CD14-positive monocyte (primary cell): ENCODE results near the gene SKA1. TPM values are rescaled to one million over a fixed set of nuclear protein-coding genes. Genes with fewer than 3 reads are reported as not detected.
"Not testable (repeated sequence)": the region's sequence is repeated elsewhere in the genome, so short reads cannot be mapped to it uniquely, and the experiment has no call there.

Experiments used
- DNase-seq, 3 donors: peaks; one replicate each; pipeline ENCODE4 v3.0.0-alpha.2; 2011 to 2022
- H2AFZ ChIP-seq: 2 replicates; pipeline ENCODE4 v1.6.0; 2012; ENCODE audit warnings: mild to moderate bottlenecking, low read depth, low read length, inconsistent platforms; ENCODE audit not compliant: insufficient read depth, poor library complexity, severe bottlenecking
- H3K27ac ChIP-seq, 2 donors: 1 replicate in 1 of 2; 2 replicates in 1 of 2; pipeline ENCODE4 v1.5.1; 2012 to 2013; ENCODE audit warnings: low read length in 2 of 2, control low read depth in 1 of 2, inconsistent platforms in 1 of 2, low read depth in 1 of 2, mild to moderate bottlenecking in 1 of 2
- H3K27me3 ChIP-seq, 2 donors: one replicate each; pipeline versions ENCODE4 v1.6.0 to v1.6.1; 2011 to 2013; ENCODE audit warnings: low read length in 2 of 2; ENCODE audit not compliant: control insufficient read depth in 2 of 2, insufficient read depth in 2 of 2
- H3K36me3 ChIP-seq, 2 donors: replicated peaks in 1 of 2; 1 replicate in 1 of 2; 2 replicates in 1 of 2; pipeline versions ENCODE4 v1.5.1 to v1.6.1; 2012 to 2013; ENCODE audit warnings: low read length in 2 of 2, control low read depth in 1 of 2, inconsistent platforms in 1 of 2, mild to moderate bottlenecking in 1 of 2; ENCODE audit not compliant: insufficient read depth in 2 of 2, control insufficient read depth in 1 of 2
- H3K4me1 ChIP-seq, 2 donors: 1 replicate in 1 of 2; 2 replicates in 1 of 2; pipeline versions ENCODE4 v1.5.1 to v1.6.1; 2012 to 2013; ENCODE audit warnings: low read length in 2 of 2, control low read depth in 1 of 2, inconsistent platforms in 1 of 2, mild to moderate bottlenecking in 1 of 2, moderate library complexity in 1 of 2; ENCODE audit not compliant: insufficient read depth in 2 of 2, control insufficient read depth in 1 of 2
- H3K4me2 ChIP-seq: replicated peaks from 2 replicates; pipeline ENCODE3; 2012; ENCODE audit warnings: low read length, moderate library complexity, mild to moderate bottlenecking; ENCODE audit not compliant: poor library complexity, severe bottlenecking; ENCODE audit errors: extremely low read depth
- H3K4me3 ChIP-seq, 3 experiments: fragments of 200-600 bp in 1 of 3; sonication (generic) in 1 of 3; replicated peaks in 1 of 3; 1 replicate in 2 of 3; 2 replicates in 1 of 3; pipeline ENCODE4 v1.5.1; 2011 to 2013; ENCODE audit warnings: low read length in 3 of 3, mild to moderate bottlenecking in 3 of 3, control low read depth in 2 of 3, low read depth in 2 of 3, inconsistent platforms in 1 of 3, moderate library complexity in 1 of 3
- H3K79me2 ChIP-seq: 2 replicates; pipeline ENCODE4 v1.6.0; 2012; ENCODE audit warnings: mild to moderate bottlenecking, control low read depth, inconsistent platforms, low read length, moderate library complexity; ENCODE audit not compliant: insufficient read depth
- H3K9ac ChIP-seq: 2 replicates; pipeline ENCODE4 v1.6.0; 2017; ENCODE audit warnings: low read length, mild to moderate bottlenecking; ENCODE audit not compliant: insufficient read depth, poor library complexity, severe bottlenecking
- H3K9me3 ChIP-seq, 2 donors: replicated peaks in 1 of 2; 1 replicate in 1 of 2; 2 replicates in 1 of 2; pipeline versions ENCODE4 v1.5.1 to v1.6.1; 2012 to 2013; ENCODE audit warnings: low read length in 2 of 2, control low read depth in 1 of 2; ENCODE audit not compliant: control insufficient read depth in 1 of 2, insufficient read depth in 1 of 2
- H4K20me1 ChIP-seq: 2 replicates; pipeline ENCODE4 v1.6.0; 2012; ENCODE audit warnings: mild to moderate bottlenecking, low read length, control low read depth, moderate library complexity; ENCODE audit not compliant: insufficient read depth
- H3K27ac Mint-ChIP-seq, 7 donors: one replicate each; pipeline ENCODE4 v1.8.0; 2020; ENCODE audit warnings: mild to moderate bottlenecking in 7 of 7, mixed read lengths in 7 of 7, moderate library complexity in 6 of 7, inconsistent platforms in 2 of 7
- H3K27me3 Mint-ChIP-seq, 3 donors: one replicate each; pipeline ENCODE4 v1.8.0; 2021 to 2022; ENCODE audit warnings: low read depth in 3 of 3, mild to moderate bottlenecking in 3 of 3, mixed read lengths in 3 of 3, moderate library complexity in 3 of 3, inconsistent platforms in 1 of 3
- H3K36me3 Mint-ChIP-seq, 2 donors: one replicate each; pipeline ENCODE4 v1.8.0; 2020; ENCODE audit warnings: mixed read lengths in 2 of 2, inconsistent platforms in 1 of 2, mild to moderate bottlenecking in 1 of 2
- H3K4me1 Mint-ChIP-seq: one replicate; pipeline ENCODE4 v1.8.0; 2020; ENCODE audit warnings: mild to moderate bottlenecking, mixed read lengths
- H3K4me3 Mint-ChIP-seq, 2 donors: one replicate each; pipeline ENCODE4 v1.8.0; 2020; ENCODE audit warnings: mild to moderate bottlenecking in 2 of 2, mixed read lengths in 2 of 2, moderate library complexity in 1 of 2
- H3K9me3 Mint-ChIP-seq, 7 donors: one replicate each; pipeline ENCODE4 v1.8.0; 2020 to 2022; ENCODE audit warnings: mixed read lengths in 7 of 7, mild to moderate bottlenecking in 6 of 7, moderate library complexity in 6 of 7, inconsistent platforms in 2 of 7
- WGBS: methylation state at CpG from one replicate; pipeline ENCODE4 v1.1.5; 2013; ENCODE audit warnings: missing lambda C conversion rate; ENCODE audit not compliant: insufficient coverage; 5-methylcytosine and 5-hydroxymethylcytosine counted together
- intact Hi-C, 2 donors: fragments of 100-400 bp; cut with micrococcal nuclease; formaldehyde crosslinking; loops; one replicate each; pipeline versions ENCODE4 v1.15.0 to v1.15.1; 2023
- polyA plus RNA-seq, 3 donors: library from polyadenylated mRNA; depleted of rRNA in 1 of 3; unstranded in 2 of 3; stranded (reverse) in 1 of 3; fragments of 300-500 nt in 2 of 3; fragments of >200 nt in 1 of 3; fragmentation: Illumina TruSeq in 2 of 3; gene quantifications; 1 replicate in 2 of 3; 2 replicates in 1 of 3; pipeline ENCODE4 v1.2.3, GENCODE V29; 2012 to 2021
- TF ChIP-seq, protein P1 (sequence below): fragments of 200-600 bp; IDR thresholded peaks from one replicate; pipeline ENCODE4 v1.8.0; 2022; ENCODE audit warnings: antibody characterized with exemption, mild to moderate bottlenecking

Gene SKA1
- polyA plus RNA-seq, 3 donors: 0.17 TPM; not detected in 2

DNA sequence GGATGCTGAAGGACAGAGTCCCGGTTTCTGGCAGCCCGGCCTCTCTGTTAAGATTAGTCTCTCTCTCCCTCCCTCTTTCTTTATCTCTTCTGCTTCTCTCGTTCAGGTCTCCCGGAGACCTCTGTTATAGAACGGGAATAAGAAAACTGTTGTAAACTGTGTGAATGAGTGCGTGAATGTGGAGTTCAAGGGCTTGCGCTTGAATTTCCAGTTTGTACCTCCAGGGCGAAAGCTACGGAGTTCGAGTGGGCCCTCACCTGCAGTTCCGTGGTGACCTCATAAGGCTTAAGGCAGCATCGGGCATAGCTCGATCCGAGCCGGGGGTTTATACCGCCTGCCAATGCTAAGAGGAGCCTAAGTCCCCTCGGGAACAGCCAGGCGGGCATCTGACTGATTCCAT lies 26.4 kb downstream of the SKA1 start:
- no peak overlapping the region for H2AFZ ChIP-seq
- H3K27ac ChIP-seq: no peak overlapping the region
- WGBS: 51% methylated on average over 7 of the region's 18 CpGs
- TF ChIP-seq, protein P1, sequence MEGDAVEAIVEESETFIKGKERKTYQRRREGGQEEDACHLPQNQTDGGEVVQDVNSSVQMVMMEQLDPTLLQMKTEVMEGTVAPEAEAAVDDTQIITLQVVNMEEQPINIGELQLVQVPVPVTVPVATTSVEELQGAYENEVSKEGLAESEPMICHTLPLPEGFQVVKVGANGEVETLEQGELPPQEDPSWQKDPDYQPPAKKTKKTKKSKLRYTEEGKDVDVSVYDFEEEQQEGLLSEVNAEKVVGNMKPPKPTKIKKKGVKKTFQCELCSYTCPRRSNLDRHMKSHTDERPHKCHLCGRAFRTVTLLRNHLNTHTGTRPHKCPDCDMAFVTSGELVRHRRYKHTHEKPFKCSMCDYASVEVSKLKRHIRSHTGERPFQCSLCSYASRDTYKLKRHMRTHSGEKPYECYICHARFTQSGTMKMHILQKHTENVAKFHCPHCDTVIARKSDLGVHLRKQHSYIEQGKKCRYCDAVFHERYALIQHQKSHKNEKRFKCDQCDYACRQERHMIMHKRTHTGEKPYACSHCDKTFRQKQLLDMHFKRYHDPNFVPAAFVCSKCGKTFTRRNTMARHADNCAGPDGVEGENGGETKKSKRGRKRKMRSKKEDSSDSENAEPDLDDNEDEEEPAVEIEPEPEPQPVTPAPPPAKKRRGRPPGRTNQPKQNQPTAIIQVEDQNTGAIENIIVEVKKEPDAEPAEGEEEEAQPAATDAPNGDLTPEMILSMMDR: no peak
- intact Hi-C loops: no loop called here
- no peak overlapping the region for H3K4me2 ChIP-seq
- H3K4me3 ChIP-seq: no peak overlapping the region
- Mint-ChIP-seq H3K9me3 (peaks cover 0 to 12% (median 3%) of the 10 kb centered on the region in 7 donors), H3K4me3 (peak overlapping the region in 1 of 2 donors; percentile 50), H3K27ac (no peak overlapping the region), H3K4me1 (no peaks in the 10 kb centered on the region), H3K36me3 (no peaks in the 10 kb centered on the region), H3K27me3 (peaks cover 61 to 78% (median 61%) of the 10 kb centered on the region in 3 donors)
- H3K9ac ChIP-seq: no peak overlapping the region
- H3K9me3 ChIP-seq: no peaks in the 10 kb centered on the region
- DNase-seq: no peak
- H3K4me1 ChIP-seq: no peaks in the 10 kb centered on the region
- H3K79me2 ChIP-seq: no peaks in the 10 kb centered on the region
- peaks cover 23 to 49% of the 10 kb centered on the region in 2 donors for H3K27me3 ChIP-seq
- no peaks in the 10 kb centered on the region for H3K36me3 ChIP-seq
- no peaks in the 10 kb centered on the region for H4K20me1 ChIP-seq

DNA sequence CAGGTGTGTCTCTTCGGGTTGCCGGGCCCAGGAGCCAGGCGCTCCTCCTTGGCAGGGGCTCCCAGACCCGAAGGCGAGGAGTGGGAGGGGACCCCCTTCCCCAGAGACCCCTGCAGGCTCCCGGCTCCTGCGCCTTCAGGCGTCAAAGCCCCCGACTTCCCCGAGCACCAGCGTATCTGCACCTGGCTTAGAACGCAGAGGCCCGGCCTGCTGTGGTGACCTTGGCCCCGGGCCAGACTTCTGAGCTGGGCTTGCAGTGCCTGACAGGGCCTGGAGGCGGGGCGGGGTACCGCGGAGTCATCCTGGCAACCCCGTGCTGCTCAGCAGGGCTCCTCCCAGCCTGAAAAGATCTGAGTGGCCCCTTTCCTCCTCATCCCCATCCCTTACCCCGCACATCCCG lies 27.0 kb downstream of the SKA1 start:
- no peak overlapping the region for H3K27ac ChIP-seq
- H3K4me1 ChIP-seq: no peaks in the 10 kb centered on the region
- H3K27me3 ChIP-seq: peaks cover 23 to 49% of the 10 kb centered on the region in 2 donors
- no peaks in the 10 kb centered on the region for H3K36me3 ChIP-seq
- H3K4me3 ChIP-seq: no peak overlapping the region
- H3K9me3 ChIP-seq: no peaks in the 10 kb centered on the region
- no peak overlapping the region for H3K27ac Mint-ChIP-seq
- peak overlapping the region in 1 of 2 donors; percentile 60 for H3K4me3 Mint-ChIP-seq
- H3K36me3 Mint-ChIP-seq: no peaks in the 10 kb centered on the region
- intact Hi-C loops: no loop called here
- H3K9ac ChIP-seq: no peak overlapping the region
- H3K4me2 ChIP-seq: no peak overlapping the region
- DNase-seq: no peak
- H3K79me2 ChIP-seq: no peaks in the 10 kb centered on the region
- H3K27me3 Mint-ChIP-seq: peaks cover 62 to 76% (median 63%) of the 10 kb centered on the region in 3 donors
- H4K20me1 ChIP-seq: no peaks in the 10 kb centered on the region
- H3K9me3 Mint-ChIP-seq: peaks cover 0 to 12% (median 3%) of the 10 kb centered on the region in 7 donors
- no peak overlapping the region for H2AFZ ChIP-seq
- WGBS: 11% methylated on average over 21 of the region's 21 CpGs
- no peaks in the 10 kb centered on the region for H3K4me1 Mint-ChIP-seq
- TF ChIP-seq, protein P1: no peak

DNA sequence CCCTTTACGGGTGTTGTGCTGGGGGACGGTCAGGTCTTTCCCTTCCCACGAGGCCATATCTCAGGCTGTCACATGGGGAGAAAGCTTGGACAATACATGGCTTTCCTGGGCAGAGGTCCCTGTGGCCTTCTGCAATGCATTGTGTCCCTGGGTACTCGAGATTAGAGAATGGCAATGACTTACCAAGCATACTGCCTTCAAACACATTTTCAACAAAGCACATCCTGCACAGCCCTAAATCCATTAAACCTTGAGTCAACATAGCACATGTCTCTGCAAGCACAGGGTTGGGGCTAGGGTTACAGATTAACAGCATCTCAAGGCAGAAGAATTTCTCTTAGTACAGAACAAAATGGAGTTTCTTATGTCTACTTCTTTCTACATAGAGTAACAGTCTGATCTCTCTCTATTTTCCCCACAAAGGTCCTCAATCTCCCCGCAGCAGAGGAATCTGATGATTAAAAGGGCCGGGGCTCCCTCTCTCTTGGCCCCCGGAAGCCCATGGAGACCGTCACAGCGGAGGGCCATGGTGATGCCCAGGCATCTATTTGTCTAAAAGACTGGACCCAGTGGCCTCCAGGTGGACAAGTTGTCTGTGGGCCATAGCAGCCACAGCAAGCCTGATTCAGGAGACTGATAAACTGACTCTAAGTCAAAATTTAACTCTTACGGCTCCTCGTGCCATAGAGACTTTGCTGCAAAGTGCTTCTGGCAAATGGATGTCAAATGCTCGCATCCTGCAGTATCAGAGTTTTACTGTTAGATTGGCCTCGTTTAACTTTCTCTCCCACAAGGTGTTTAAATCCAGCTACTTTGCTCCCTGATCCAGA lies 30.1 kb downstream of the SKA1 start:
- H3K36me3 ChIP-seq, H3K4me2 ChIP-seq, H3K4me3 ChIP-seq, H2AFZ ChIP-seq, H3K79me2 ChIP-seq, H3K4me1 Mint-ChIP-seq, H3K4me1 ChIP-seq, DNase-seq, H3K9ac ChIP-seq, H3K9me3 ChIP-seq, H3K36me3 Mint-ChIP-seq, H4K20me1 ChIP-seq, H3K27ac ChIP-seq, intact Hi-C loops, H3K27ac Mint-ChIP-seq: not testable (repeated sequence)
- peaks cover 20 to 38% of the 10 kb centered on the region in 2 donors for H3K27me3 ChIP-seq
- Mint-ChIP-seq H3K4me3 (peak overlapping the region in 1 of 2 donors; percentile 40), H3K9me3 (peaks cover 0 to 12% (median 4%) of the 10 kb centered on the region in 7 donors), H3K27me3 (peaks cover 46 to 60% (median 60%) of the 10 kb centered on the region in 3 donors)
- 69% methylated on average over 8 of the region's 13 CpGs for WGBS
